Ureter (tissue), 1 donor: Measurements from ENCODE around the gene IFITM5. TPM values are rescaled to one million over a fixed set of nuclear protein-coding genes. Genes with fewer than 3 reads are reported as not detected.

ENCODE experiments used
- DNase-seq: peaks from one replicate; pipeline ENCODE4 v3.0.0-alpha.2; 2020; ENCODE audit warnings: low spot score
- total RNA-seq: library from RNA; stranded (reverse); gene quantifications from one replicate; pipeline ENCODE4 v1.2.4, GENCODE V29; 2023
- donor health status: DM: yes; HTN: yes; CAD: no.

IFITM5 gene
- total RNA-seq, 1 donor from 2014 or later = not detected

GRCh38 chr11:295351-296170 lies 3.8 kb downstream of the IFITM5 start:
- DNase-seq = no peak

DNA sequence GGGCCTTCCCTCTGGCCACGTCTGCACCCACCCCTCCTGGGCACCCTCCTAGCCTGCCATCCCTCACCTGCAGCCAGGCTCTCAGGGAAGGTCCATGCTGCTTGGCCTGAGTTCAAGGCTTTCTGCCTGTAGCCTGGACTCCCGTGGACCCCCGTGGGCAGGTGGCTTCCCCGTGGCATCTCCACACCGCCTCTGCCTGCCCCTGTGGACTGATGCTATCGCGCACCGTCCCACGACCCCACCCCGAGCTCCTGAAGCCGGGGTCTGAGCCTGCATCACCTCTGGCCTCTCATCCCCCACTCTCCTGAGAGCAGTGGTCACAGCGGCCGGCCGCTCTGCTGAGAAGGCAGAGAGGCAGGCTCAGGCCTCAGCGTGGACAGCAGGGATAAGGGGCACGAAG lies 4.5 kb downstream of the IFITM5 start:
- no peak for DNase-seq

GRCh38 chr11:293852-294661 lies 5.3 kb downstream of the IFITM5 start:
- no peak for DNase-seq

DNA sequence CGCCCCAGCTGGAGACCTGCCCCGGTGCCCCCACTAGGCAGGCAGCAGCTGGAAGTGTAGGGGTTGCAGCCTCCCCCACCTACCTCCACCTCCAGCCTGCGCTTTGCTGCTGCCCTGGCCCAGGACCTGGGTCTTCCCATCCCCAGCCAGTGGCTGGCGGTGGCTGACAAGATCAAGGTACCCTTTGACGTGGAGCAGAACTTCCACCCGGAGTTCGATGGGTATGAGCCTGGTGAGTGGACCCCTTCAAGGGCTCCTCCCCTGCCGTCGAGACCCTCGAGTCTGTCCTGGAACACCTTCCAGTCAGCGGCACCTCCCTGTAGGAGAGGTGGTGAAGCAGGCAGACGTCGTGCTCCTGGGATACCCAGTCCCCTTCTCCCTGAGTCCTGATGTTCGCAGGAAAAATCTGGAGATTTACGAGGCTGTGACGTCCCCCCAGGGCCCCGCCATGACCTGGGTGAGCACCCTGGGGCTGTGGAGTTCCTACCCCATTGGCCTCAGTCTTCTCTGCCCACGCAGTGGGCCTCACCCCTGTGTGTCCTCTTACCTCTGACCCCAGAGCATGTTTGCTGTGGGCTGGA lies 6.0 kb downstream of the IFITM5 start:
- no peak for DNase-seq

GRCh38 chr11:292211-293121 lies 6.9 kb downstream of the IFITM5 start:
- DNase-seq = no peak

- no peak for DNase-seq
Observed at GRCh38 chr11:291281-292210, 7.8 kb downstream of the IFITM5 start.

DNA sequence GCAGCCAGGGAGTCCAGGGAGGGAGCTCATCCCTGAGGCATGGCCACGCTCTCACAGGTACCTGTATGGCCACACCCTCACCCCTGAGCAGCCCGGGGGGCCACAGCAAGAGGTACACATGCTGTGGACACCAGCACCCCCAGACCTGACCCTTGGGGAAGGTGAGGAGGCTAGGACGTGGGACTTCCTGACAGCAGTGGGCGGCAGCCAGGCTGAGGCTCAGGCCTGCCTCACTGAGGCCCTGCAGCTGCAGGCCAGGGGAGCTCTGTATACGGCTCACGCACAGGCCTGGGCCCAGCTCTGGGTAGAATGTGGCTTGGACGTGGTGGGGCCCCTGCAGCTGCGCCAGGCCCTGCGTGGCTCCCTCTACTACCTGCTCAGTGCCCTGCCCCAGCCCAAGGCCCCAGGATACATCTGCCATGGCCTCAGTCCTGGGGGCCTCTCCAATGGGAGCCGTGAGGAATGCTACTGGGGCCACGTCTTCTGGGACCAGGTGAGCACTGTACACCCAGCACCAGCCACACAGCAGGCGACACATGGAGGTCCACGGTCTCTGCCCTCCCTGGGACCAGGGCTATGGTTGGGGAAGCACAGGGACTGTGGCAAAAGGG lies 8.6 kb downstream of the IFITM5 start:
- no peak for DNase-seq

DNA sequence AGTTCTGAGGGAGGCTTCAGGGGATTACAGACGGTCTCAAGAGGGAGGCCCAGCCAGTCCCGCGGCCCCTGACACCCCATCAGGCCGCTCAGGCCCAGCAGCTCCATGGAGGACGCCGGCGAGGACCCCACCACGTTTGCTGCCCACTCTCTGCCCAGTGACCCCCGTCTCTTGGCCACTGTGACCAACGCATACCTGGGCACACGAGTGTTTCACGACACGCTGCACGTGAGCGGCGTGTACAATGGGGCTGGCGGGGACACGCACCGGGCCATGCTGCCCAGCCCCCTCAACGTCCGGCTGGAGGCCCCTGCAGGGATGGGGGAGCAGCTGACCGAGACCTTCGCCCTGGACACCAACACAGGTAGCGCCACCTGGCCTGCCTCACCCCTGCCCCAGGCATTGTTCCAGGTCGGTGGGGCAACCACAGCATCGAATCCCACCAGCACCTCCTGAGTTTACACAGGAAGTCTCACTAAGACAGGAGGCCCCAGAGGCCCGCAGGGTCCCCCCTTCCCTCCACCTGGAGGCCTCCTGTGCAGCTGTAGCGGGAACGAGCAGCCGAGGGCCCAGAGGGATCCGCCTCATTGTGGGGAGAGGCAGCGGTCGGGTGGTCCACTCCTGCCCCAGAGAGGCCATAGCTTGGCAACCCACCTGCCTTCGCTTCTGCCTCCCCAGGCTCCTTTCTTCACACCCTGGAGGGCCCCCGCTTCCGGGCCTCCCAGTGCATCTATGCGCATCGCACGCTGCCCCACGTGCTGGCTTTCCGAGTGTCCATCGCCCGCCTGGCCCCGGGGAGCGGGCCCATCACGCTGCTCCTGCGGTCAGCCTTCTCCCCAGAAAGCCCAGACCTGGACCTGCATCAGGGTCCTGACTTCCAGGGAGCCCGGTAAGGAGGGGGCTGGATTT lies 9.4 kb downstream of the IFITM5 start:
- no peak for DNase-seq

GRCh38 chr11:289398-289711 lies 10.0 kb downstream of the IFITM5 start:
- peak; percentile 47 for DNase-seq

- peak; percentile 75 for DNase-seq
Observed at GRCh38 chr11:288478-289397, 10.6 kb downstream of the IFITM5 start, which contains the start of gene PGGHG. TSS of gene PGGHG (plus strand) at chr11:289126. CDS start at chr11:289817, 691 bp downstream.

- DNase-seq = peak; percentile 50
Observed at GRCh38 chr11:287821-288477, 11.4 kb downstream of the IFITM5 start.

DNA sequence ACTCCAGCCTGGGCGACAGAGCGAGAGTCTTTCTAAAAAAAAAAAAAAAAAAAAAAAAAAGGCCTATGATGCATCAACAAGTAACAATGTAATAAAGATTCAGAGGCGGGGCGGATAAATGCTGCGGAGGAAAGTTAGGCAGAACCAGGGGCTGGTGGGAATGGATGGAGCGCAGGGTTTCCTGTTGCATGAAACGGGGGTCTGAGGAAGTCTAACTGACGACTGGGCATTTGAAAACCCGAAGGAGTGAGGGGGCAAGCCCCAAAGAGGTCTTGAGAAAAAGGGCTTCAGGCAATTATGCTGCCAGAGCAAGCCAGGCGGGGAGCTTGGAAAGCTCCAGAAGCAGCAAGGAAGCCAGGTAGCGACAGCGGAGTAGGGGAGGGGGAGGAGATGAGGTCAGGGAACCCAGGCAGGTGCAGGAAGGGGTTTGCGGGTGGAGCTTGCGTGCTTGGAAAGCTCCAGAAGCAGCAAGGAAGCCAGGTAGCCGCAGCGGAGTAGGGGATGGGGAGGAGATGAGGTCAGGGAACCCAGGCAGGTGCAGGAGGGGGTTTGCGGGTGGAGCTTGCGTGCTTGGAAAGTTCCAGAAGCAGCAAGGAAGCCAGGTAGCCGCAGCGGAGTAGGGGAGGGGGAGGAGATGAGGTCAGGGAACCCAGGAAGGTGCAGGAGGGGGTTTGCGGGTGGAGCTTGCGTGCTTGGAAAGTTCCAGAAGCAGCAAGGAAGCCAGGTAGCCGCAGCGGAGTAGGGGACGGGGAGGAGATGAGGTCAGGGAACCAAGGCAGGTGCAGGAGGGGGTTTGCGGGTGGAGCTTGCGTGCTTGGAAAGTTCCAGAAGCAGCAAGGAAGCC lies 12.1 kb downstream of the IFITM5 start:
- peak; percentile 41 for DNase-seq

DNA sequence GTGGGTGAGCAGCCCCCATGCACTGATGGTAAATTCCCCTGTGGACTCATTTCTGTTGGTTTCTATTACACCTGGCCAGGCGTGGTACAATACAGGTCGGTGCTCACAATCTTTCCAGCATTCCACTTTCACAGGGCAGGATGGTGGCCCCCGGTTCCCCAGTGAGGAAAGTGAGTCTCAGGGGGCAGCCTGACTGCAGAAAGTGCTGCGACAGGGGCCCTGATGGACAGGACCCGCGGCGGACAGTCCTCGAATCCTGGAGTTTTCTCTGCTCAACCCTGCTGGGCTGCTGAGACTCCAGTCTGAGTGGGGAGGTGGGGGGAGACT lies 13.5 kb downstream of the IFITM5 start:
- DNase-seq = peak; percentile 41

DNA sequence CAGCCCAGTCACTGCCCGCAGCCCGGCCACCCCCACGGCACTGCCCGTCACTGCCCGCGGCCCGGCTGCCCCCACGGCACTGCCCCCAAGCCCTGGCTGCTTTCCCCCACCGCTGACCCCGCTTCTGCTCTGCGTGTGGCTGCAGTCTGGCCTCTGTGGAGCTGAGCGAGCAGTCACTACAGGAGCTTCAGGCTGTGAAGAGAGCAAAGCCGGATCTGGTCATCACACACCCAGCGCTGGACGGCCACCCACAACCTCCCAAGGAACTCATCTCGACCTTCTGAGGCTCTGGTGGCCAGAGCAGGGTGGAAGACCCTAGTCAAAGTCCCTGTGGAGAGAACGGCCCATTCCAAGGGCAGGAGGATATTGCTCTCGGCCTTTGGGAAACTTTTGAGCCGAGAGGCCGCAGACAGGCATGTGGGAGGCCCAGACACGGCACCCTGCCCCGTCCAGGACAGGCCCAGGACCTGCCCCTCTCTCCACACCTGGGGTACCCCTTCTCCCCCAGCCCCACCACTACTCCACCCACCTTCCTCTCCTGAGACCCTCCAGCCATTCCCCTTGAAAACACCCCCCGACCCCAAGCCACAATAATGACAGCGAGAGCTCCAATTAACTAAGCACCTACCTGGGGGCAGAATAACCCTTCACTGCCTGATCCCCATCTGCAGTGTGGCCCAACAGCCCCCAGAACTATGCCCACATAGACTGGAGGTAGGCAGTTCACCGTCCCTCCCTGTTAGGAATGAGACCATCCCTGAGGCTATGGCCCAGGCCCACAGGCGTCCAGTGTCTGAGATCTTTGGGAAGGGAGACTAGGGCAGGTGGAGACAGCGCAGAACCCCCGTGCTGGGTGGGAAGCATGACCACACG lies 14.1 kb downstream of the IFITM5 start:
- peak; percentile 39 for DNase-seq
